Measurements from ENCODE around the gene MRPL49.

MRPL49 gene

GRCh38 chr11:65095974-65096806 is 25.9 kb upstream of the MRPL49 start, which contains the start of gene VPS51 (continued):
- TF ChIP-seq PATZ1 (tag by site-specific recombination; IDR thresholded peaks at IDR 0.05) (peak; percentile 73), ZIC2 (tag by site-specific recombination; IDR thresholded peaks at IDR 0.05) (peak; percentile 42; the same call in 1 of the 2 replicates), TCF7L2 (IDR thresholded peaks at IDR 0.05; ENCODE audit: borderline replicate concordance, low read depth, low read length) (no peak), REPIN1 (tag by site-specific recombination; IDR thresholded peaks at IDR 0.05; ENCODE audit: low read depth) (0 out of 2 replicates have a peak, but pooled peaks have one; percentile 44), INSM2 (tag by site-specific recombination; IDR thresholded peaks at IDR 0.05) (peak; percentile 89), ZNF624 (tag by site-specific recombination; IDR thresholded peaks at IDR 0.05) (0 out of 2 replicates have a peak, but pooled peaks have one; percentile 63), ZNF488 (tag by site-specific recombination; IDR thresholded peaks at IDR 0.05) (0 out of 2 replicates have a peak, but pooled peaks have one; percentile 35), ZSCAN23 (tag by site-specific recombination; IDR thresholded peaks at IDR 0.05) (peak; percentile 96), PRDM4 (tag by site-specific recombination; IDR thresholded peaks at IDR 0.05) (peak; percentile 58; the same call in 1 of the 2 replicates), ZNF211 (tag by site-specific recombination; IDR thresholded peaks at IDR 0.05; ENCODE audit: low read depth) (no peak), ZNF558 (tag by site-specific recombination; IDR thresholded peaks at IDR 0.05) (peak; percentile 70; the same call in 1 of the 2 replicates), ZNF645 (tag by site-specific recombination; IDR thresholded peaks at IDR 0.05) (0 out of 2 replicates have a peak, but pooled peaks have one; percentile 14), ZNF518A (tag by site-specific recombination; conservative IDR thresholded peaks at IDR 0.05; ENCODE audit: low read depth) (peak; percentile 94), ZNF704 (tag by site-specific recombination; IDR thresholded peaks at IDR 0.05) (no peak), ZNF174 (tag by site-specific recombination; IDR thresholded peaks at IDR 0.05) (no peak), ZNF266 (tag by site-specific recombination; IDR thresholded peaks at IDR 0.05; ENCODE audit: low read depth) (no peak), ZNF155 (tag by site-specific recombination; IDR thresholded peaks at IDR 0.05) (no peak), ZNF501 (tag by site-specific recombination; IDR thresholded peaks at IDR 0.05) (peak; percentile 92), ZBTB17 (tag by site-specific recombination; IDR thresholded peaks at IDR 0.05) (peak; percentile 79), GFI1B (tag by site-specific recombination; IDR thresholded peaks at IDR 0.05) (peak; percentile 32; the same call in 1 of the 2 replicates), ZSCAN18 (tag by site-specific recombination; IDR thresholded peaks at IDR 0.05) (peak; percentile 80; the same call in 1 of the 2 replicates)

All from HEK293 (cell line).